Pons (tissue), 1 donor: ENCODE data around the gene YPEL2.

Experiments used
- DNase-seq: peaks from one replicate; pipeline ENCODE4 v3.0.0-alpha.2; 2016; ENCODE audit warnings: low spot score

YPEL2 gene

GRCh38 chr17:59433586-59433985 is 102.1 kb downstream of the YPEL2 start:
- no peak for DNase-seq

GRCh38 chr17:59434429-59434828 is 103.0 kb downstream of the YPEL2 start:
- DNase-seq, result no peak

GRCh38 chr17:59435238-59435637 is 103.8 kb downstream of the YPEL2 start:
- DNase-seq, result no peak

- peak; percentile 53 for DNase-seq
Observed at GRCh38 chr17:59436900-59437299, 105.4 kb downstream of the YPEL2 start.

GRCh38 chr17:59437791-59438281 is 106.4 kb downstream of the YPEL2 start:
- DNase-seq, result peak; percentile 40

- DNase-seq, result no peak
Observed at GRCh38 chr17:59439262-59439661, 107.8 kb downstream of the YPEL2 start.

GRCh38 chr17:59439741-59440211 is 108.3 kb downstream of the YPEL2 start:
- DNase-seq, result no peak

GRCh38 chr17:59440757-59441463 is 109.5 kb downstream of the YPEL2 start:
- peak; percentile 96 for DNase-seq

- DNase-seq, result no peak
Observed at GRCh38 chr17:59441464-59442096, 110.1 kb downstream of the YPEL2 start.

- DNase-seq, result no peak
Observed at GRCh38 chr17:59443106-59443505, 111.7 kb downstream of the YPEL2 start.
